GM20431 (cell line): Measurements from ENCODE around the gene UBR4.

ENCODE experiments used
- in situ Hi-C: fragments of 300-500 bp; cut with MseI, MboI; formaldehyde crosslinking; loops from one replicate; pipeline ENCODE4 v1.15.0; 2020; ENCODE audit warnings: low sequenced_read_pairs; ENCODE audit not compliant: unreplicated experiment

The UBR4 gene

GRCh38 chr1:19154876-19155275 is 55.2 kb downstream of the UBR4 start:
- in situ Hi-C loops: no loop called here

- in situ Hi-C loops: no loop called here
Measured at GRCh38 chr1:19153169-19153568, 56.9 kb downstream of the UBR4 start.

DNA sequence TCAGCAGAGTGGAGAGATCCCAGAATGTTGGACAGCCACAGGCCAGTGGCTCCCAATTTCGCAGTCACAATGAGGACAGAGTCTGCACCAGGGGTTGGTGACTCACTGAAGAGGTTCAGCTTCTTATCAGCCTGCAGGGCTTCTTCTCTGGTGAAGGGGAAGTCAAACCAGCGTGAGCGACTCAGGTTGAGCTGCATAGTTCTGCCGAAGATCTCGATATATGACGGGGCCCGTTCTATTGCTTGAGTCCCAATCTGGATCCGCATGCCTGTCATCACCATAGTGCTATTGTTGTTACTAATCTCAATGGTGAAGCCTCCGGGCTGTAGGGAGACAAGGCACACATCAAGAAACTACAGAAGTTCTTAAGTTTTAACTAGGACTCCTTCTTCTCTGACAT is 58.5 kb downstream of the UBR4 start:
- in situ Hi-C loops: no loop called here

DNA sequence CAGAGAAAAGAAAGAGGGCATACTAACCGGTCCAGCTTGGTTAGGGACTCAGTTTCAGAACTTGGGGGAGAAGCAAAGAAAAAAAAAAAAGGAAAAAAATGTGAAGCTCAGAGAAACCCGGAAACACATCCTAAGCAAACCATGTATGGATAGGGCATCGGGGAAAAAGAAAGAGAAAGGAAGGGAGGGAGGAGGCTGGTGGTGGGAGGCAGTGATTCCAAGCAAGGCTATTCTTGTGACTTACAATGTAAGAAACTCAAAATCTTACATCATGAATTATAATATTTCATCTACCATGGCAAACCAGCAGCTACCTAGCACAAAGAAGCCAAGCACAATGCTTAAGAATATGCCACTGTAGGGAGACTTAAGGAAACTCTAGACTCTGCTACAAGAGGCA is 60.3 kb downstream of the UBR4 start:
- in situ Hi-C loops: no loop called here

- in situ Hi-C loops: no loop called here
Measured at GRCh38 chr1:19140465-19140864, 69.6 kb downstream of the UBR4 start.

DNA sequence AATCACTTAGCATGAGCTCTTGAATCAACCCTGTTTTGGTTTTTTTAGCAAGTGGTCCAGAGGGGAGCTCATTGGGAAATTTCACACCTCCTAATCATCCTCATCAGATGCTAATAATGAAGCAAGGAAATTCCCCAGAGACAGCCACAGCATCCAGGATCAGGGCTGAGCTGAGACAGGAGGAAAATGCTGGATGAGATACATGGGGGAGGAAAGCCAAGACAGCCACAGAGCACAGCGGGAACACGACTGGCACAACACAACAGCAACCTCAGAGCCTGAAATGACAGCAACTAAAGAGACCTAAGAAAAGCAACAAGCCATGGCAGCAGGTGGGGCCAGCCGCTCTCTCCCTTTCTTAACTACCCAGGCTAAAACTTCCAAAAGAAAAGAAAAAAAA is 70.4 kb downstream of the UBR4 start:
- in situ Hi-C loops: no loop called here

- in situ Hi-C loops: no loop called here
Measured at GRCh38 chr1:19138958-19139581, 71.0 kb downstream of the UBR4 start.

DNA sequence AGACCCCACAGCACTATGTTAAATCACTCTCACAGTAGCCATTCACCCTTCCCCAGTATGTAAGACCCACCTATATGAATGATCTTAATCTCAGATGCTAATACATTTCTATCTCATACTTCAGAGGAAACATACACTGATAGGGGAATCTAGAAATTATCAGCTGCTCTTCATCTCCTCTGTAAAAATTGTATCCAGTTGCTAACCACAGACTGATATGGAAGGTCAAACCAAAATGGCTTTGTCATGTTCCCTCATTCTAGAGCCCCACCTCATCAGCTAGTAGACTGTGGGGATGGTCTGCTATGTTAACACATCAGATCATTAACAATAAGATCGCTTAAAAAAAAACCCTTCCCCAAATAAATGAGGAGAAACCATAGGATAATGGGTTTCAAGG is 71.7 kb downstream of the UBR4 start:
- in situ Hi-C loops: no loop called here

DNA sequence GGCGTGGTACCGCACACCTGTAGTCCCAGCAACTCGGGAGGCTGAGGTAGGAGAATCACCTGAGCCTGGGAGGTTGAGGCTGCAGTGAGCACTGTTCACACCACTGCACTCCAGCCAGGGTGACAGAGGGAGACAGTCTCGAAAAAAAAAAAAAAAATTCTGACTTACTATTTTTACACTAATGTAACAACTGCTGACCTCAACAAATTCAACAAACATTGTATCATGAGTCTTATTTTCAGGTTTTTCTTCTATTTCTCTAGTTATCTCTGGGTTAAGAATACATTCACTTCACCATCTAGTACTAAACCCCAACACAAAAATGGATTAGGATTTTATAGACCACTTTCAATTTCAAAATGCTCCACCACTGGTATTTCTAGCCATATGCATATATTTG is 72.9 kb downstream of the UBR4 start:
- in situ Hi-C loops: no loop called here

DNA sequence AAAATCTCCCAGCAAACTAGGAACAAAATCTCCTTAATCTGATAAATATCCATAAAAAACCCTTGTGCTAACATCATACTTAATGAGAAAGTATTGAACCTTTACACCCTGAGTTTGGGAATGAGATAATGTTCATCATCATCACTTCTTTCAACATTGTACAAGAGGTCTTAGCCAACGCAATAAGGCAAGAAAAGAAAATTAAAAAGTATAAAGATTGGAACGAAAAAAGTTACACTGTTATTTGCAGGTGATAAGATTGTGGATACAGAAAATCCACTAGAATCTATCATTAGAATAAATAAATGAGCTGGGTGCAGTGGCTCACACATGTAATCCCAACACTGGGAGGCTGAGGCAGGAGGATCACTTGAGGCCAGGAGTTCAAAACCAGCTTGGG is 76.7 kb downstream of the UBR4 start:
- in situ Hi-C loops: no loop called here

DNA sequence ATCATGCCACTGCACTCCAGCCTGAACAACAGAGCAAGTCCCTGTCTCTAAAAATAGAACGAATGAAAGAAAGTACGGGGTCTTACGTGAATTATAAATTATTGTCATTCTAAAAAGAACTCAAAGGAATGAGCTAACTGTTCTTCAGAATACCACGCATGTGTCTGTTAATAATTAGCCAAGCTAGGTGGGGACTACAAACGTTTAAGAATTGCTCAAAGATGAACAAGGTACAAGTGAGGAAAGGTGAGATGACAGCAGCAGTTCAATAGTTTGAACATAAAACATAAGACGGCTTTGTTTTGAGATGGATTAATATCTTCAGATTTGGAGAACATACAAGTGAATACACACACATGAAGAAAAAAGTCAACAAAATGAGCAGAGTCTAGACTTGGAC is 79.6 kb downstream of the UBR4 start:
- in situ Hi-C loops: no loop called here

DNA sequence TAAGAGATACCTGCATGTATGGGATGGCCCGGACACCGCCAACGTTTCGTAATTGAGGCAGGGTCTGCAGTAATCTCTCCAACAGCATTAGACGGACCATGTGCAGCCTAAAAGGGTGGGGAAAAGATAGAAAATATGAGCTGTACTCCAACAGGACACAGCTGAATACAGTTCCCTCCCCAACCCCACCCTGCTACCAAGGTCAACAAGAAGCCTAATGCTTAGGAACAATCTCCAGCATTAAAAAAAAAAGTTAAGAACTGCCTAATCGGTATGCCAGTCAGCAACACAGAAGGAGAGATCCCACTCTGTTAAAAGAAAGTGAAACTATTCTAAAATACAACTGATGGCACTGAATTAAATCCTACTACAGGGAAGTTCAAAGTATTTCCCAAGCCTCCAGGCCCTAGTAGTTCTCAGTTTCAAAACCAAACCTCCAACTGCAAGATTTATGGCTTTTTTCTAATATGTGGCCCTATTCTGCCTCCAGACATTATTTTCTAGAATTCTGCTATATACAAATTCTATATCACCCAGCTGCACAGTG is 81.0 kb downstream of the UBR4 start:
- in situ Hi-C loops: no loop called here

DNA sequence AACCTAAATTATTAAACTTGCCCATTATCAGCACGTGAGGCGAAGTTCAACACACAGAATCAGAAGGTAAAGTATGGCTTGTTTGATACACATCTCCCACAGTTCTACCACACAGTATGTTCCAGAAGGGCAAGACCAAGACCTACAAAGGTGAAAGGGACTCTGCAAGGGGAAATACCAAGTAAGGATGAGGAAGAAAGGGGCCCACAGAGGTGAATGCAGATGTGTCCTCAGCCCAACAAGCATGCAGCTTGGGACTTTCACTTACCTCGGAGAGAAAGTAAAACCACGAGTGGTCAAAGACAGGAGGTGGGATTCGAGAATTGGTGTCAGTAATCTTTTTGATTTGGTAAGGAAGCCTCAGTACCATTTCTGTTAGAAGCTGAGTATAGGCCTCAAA is 85.8 kb downstream of the UBR4 start:
- in situ Hi-C loops: no loop called here

- in situ Hi-C loops: no loop called here
Measured at GRCh38 chr1:19123837-19124236, 86.2 kb downstream of the UBR4 start.

DNA sequence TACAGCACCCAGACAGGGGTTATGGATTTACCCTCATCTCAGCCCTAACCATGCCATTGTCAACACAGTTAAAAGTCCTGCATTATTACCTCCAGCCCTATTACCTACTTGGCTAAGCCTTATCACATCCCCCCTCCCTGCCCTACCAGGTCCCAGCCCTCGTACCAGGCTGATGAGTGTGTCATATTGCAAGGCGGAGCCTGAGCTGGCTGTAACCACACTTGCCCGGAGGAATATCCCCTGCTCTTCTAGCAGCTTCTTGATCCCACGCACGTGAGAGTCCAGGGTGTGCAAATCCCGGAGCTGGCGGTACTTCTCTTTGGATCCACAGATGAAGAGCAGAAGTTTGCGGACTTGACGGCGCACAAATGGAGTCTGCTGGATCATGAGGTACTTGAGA is 87.4 kb downstream of the UBR4 start:
- in situ Hi-C loops: no loop called here

- in situ Hi-C loops: no loop called here
Measured at GRCh38 chr1:19121192-19121591, 88.9 kb downstream of the UBR4 start.

DNA sequence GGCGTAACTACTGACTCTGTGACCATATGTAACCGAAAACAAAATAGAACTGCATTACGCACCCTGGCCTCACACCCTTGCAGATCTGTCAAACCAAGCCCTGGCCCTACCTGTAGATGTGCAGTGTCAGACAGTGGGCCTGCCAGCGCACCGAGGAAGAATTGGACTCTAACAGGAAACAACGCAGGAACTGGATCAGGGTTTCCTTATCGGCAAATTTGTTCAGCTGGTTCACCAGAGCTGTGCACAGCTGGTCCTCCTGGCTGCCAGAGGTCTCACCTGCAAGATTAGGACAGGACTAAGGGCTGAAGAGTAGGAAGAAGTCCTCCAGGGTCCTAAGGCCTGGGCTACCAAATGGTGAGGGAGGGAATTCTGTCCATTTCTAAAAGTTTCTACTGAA is 90.0 kb downstream of the UBR4 start:
- in situ Hi-C loops: no loop called here

- in situ Hi-C loops: no loop called here
Measured at GRCh38 chr1:19115082-19115808, 94.8 kb downstream of the UBR4 start.

DNA sequence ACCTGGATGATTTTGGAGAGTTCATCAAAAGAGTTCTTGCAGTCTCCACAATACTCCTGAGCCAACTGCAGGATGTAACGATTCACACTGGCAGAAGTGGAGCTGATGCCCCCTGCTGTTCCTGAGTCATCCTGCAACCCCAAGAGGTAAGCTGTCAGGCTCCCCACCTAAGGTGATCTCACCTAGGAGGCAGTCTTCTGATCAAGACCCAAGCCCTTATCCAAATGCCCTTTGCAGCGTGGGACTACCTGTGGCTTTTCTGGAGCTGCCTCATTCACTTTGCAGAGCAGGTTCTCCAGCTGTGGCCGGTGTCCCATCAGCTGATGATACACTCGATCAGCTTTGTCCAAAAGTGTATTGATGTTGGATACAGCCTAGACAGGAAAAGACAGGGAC is 96.4 kb downstream of the UBR4 start:
- in situ Hi-C loops: no loop called here

GRCh38 chr1:19112891-19113696 is 97.0 kb downstream of the UBR4 start:
- in situ Hi-C loops: no loop called here
